SK-N-SH (cell line): ENCODE measurements around the gene TFE3. TPM values are rescaled to one million over a fixed set of nuclear protein-coding genes. Genes with fewer than 3 reads are reported as not detected.

Source experiments
- CTCF ChIA-PET: fragments of 300-600, 350-600 bp; formaldehyde crosslinking; extraction: SDS; loops from one replicate; lab custom pipeline; 2021; lab: Yijun Ruan, JAX
- POLR2A ChIA-PET: fragments of 350-600 bp; sonication (Branson Sonifier 250); formaldehyde crosslinking; extraction: SDS; loops from one replicate; lab custom pipeline; 2020; ENCODE audit warnings: antibody characterized with exemption, inconsistent platforms; lab: Yijun Ruan, JAX
- DNase-seq: peaks from one replicate; pipeline ENCODE4 v3.0.0; 2012
- H2AFZ ChIP-seq: fragments of 200-600 bp; sonication (generic); 2 replicates; pipeline ENCODE4 v1.8.1; 2016; ENCODE audit warnings: antibody characterized with exemption, mild to moderate bottlenecking, low read depth
- H3F3A ChIP-seq: fragments of 200-600 bp; sonication (generic); replicated peaks from 2 replicates; pipeline ENCODE3; 2016; ENCODE audit warnings: antibody characterized with exemption, mild to moderate bottlenecking; ENCODE audit not compliant: insufficient read depth
- H3K27ac ChIP-seq, 2 experiments: fragments of 200-500 bp in 1 of 2; fragments of 200-600 bp in 1 of 2; sonication (Bioruptor generic) in 1 of 2; sonication (generic), shearing (Covaris generic) in 1 of 2; 2 replicates each; pipeline versions ENCODE4 v1.5.1 to v1.6.1; 2014 to 2016; ENCODE audit warnings: low read depth in 2 of 2, inconsistent platforms in 1 of 2, low read length in 1 of 2, mild to moderate bottlenecking in 1 of 2, mixed read lengths in 1 of 2
- H3K27me3 ChIP-seq: fragments of 200-600 bp; sonication (generic), shearing (Covaris generic); 2 replicates; pipeline ENCODE4 v1.6.1; 2016; ENCODE audit warnings: mixed run types; ENCODE audit not compliant: insufficient read depth
- H3K36me3 ChIP-seq, 2 experiments: fragments of 200-500 bp in 1 of 2; fragments of 200-600 bp in 1 of 2; sonication (Bioruptor generic) in 1 of 2; sonication (generic) in 1 of 2; replicated peaks in 1 of 2; 2 replicates each; pipeline versions ENCODE3 to v1.5.1; 2014 to 2016; ENCODE audit warnings: low read length in 1 of 2, mild to moderate bottlenecking in 1 of 2; ENCODE audit not compliant: insufficient read depth in 2 of 2, control insufficient read depth in 1 of 2
- H3K4me1 ChIP-seq, 2 experiments: fragments of 200-500 bp in 1 of 2; fragments of 200-600 bp in 1 of 2; sonication (Bioruptor generic) in 1 of 2; sonication (generic), shearing (Covaris generic) in 1 of 2; 2 replicates each; pipeline versions ENCODE4 v1.5.1 to v1.6.1; 2014 to 2016; ENCODE audit warnings: low read depth in 1 of 2, low read length in 1 of 2, mixed run types in 1 of 2; ENCODE audit not compliant: insufficient read depth in 2 of 2, control insufficient read depth in 1 of 2
- H3K4me2 ChIP-seq: fragments of 200-600 bp; sonication (generic), shearing (Covaris generic); 2 replicates; pipeline ENCODE4 v1.6.1; 2017; ENCODE audit warnings: mixed run types
- H3K4me3 ChIP-seq, 2 experiments: fragments of 200-500 bp in 1 of 2; fragments of 200-600 bp in 1 of 2; sonication (Bioruptor generic) in 1 of 2; sonication (generic), shearing (Covaris generic) in 1 of 2; 2 replicates each; pipeline versions ENCODE4 v1.5.1 to v1.8.1; 2014 to 2016; ENCODE audit warnings: low read depth in 2 of 2, inconsistent platforms in 1 of 2, low read length in 1 of 2, mild to moderate bottlenecking in 1 of 2, mixed read lengths in 1 of 2, moderate library complexity in 1 of 2
- H3K79me2 ChIP-seq: fragments of 200-600 bp; sonication (generic); 2 replicates; pipeline ENCODE4 v1.8.1; 2017; ENCODE audit warnings: mild to moderate bottlenecking; ENCODE audit not compliant: insufficient read depth
- H3K9ac ChIP-seq: fragments of 200-600 bp; sonication (generic); 2 replicates; pipeline ENCODE4 v1.6.1; 2017; ENCODE audit warnings: mixed run types
- H3K9me2 ChIP-seq: fragments of 200-600 bp; sonication (generic); 2 replicates; pipeline ENCODE4 v1.6.1; 2017; ENCODE audit warnings: mixed run types
- H3K9me3 ChIP-seq: fragments of 200-600 bp; sonication (generic); 2 replicates; pipeline ENCODE4 v1.6.1; 2017; ENCODE audit warnings: mixed run types, mild to moderate bottlenecking, moderate library complexity
- H4K20me1 ChIP-seq: fragments of 200-600 bp; sonication (generic); 2 replicates; pipeline ENCODE4 v1.6.1; 2017; ENCODE audit warnings: mild to moderate bottlenecking, mixed run types; ENCODE audit not compliant: insufficient read depth
- CHD2 ChIP-seq: fragments of 150-350 bp; IDR thresholded peaks from 2 replicates; pipeline ENCODE4 v1.6.1; 2018; ENCODE audit warnings: low read length; ENCODE audit not compliant: partially characterized antibody
- CTCF ChIP-seq: fragments of 200-600 bp; sonication (generic); IDR thresholded peaks from 2 replicates; pipeline ENCODE4 v1.6.1; 2017; ENCODE audit warnings: antibody characterized with exemption, mild to moderate bottlenecking, moderate library complexity
- EZH2phosphoT487 ChIP-seq: fragments of 200-600 bp; sonication (generic); IDR thresholded peaks from 2 replicates; pipeline ENCODE4 v1.6.1; 2017; ENCODE audit warnings: low read depth, mixed run types, mild to moderate bottlenecking, antibody characterized with exemption, moderate library complexity, borderline replicate concordance
- FOSL2 ChIP-seq: IDR thresholded peaks from 2 replicates; pipeline ENCODE4 v1.4.0; 2012; ENCODE audit warnings: low read depth, mild to moderate bottlenecking, moderate library complexity, borderline replicate concordance
- IRF3 ChIP-seq: fragments of 150-350 bp; IDR thresholded peaks from 2 replicates; pipeline ENCODE4 v1.6.1; 2016; ENCODE audit warnings: mild to moderate bottlenecking, low read depth, low read length
- MAX ChIP-seq: IDR thresholded peaks from 2 replicates; pipeline ENCODE4 v1.4.0; 2012; ENCODE audit warnings: low read depth
- MXI1 ChIP-seq: IDR thresholded peaks from 2 replicates; pipeline ENCODE4 v1.6.1; 2012; ENCODE audit warnings: mild to moderate bottlenecking, low read depth, low read length, improper control_type of control experiment
- NFIC ChIP-seq: IDR thresholded peaks from 2 replicates; pipeline ENCODE4 v1.4.0; 2012; ENCODE audit warnings: borderline replicate concordance
- NRF1 ChIP-seq: IDR thresholded peaks from 2 replicates; pipeline ENCODE4 v1.6.1; 2012; ENCODE audit warnings: low read depth, mild to moderate bottlenecking, low read length
- PBX3 ChIP-seq: IDR thresholded peaks from 2 replicates; pipeline ENCODE4; 2012
- SIN3A ChIP-seq: IDR thresholded peaks from 2 replicates; pipeline ENCODE4 v1.6.1; 2012; ENCODE audit warnings: low read depth, mild to moderate bottlenecking, low read length, moderate library complexity, borderline replicate concordance
- TEAD4 ChIP-seq: IDR thresholded peaks from 2 replicates; pipeline ENCODE4 v1.4.0; 2012; ENCODE audit warnings: mild to moderate bottlenecking, borderline replicate concordance; ENCODE audit not compliant: insufficient read depth
- USF1 ChIP-seq: IDR thresholded peaks from 2 replicates; pipeline ENCODE4 v1.4.0; 2012; ENCODE audit warnings: low read depth, borderline replicate concordance
- WGBS: methylation state at CpG from one replicate; pipeline ENCODE4 v1.1.6; 2017; ENCODE audit warnings: low lambda C conversion rate; 5-methylcytosine and 5-hydroxymethylcytosine counted together
- polyA plus RNA-seq, 3 experiments: library from polyadenylated mRNA; depleted of rRNA; stranded (reverse); fragments of >200 nt; gene quantifications; 2 replicates each; pipeline ENCODE4 v1.2.3, GENCODE V29; 2012

Gene TFE3
- polyA plus RNA-seq, 1 of the 3 experiments (the other 2 are of a cell fraction), result 14.0 TPM

- WGBS, result 52% methylated on average over 5 of the region's 5 CpGs
- H3K9ac ChIP-seq, result no peak overlapping the region
Measured at GRCh38 chrX:49054073-49054762, 11.1 kb upstream of the TFE3 start.

GRCh38 chrX:49053223-49054072 is 10.3 kb upstream of the TFE3 start:
- H3K27ac ChIP-seq, result peak overlapping the region in 1 of 2 experiments; percentile 36; a peak in 1 of 4 replicates
- TF ChIP-seq EZH2phosphoT487 (no peak), MAX (peak; percentile 43; the same call in 1 of the 2 replicates), CHD2 (peak; percentile 6), NRF1 (peak; percentile 72), IRF3 (no peak), CTCF (no peak), FOSL2 (no peak), USF1 (no peak)
- H3F3A ChIP-seq, result no peaks in the 10 kb centered on the region
- peaks cover 0 to 11% of the 10 kb centered on the region in 2 experiments; a peak in 1 of 4 replicates for H3K4me1 ChIP-seq
- no peaks in the 10 kb centered on the region for H4K20me1 ChIP-seq
- H3K79me2 ChIP-seq, result no peaks in the 10 kb centered on the region
- peak overlapping the region; percentile 70 for H3K4me2 ChIP-seq
- H3K9me3 ChIP-seq, result no peaks in the 10 kb centered on the region
- ChIA-PET CTCF (no interaction called here), POLR2A (no interaction called here)
- peak overlapping the region; percentile 63; the same call in 1 of the 2 replicates for H3K9ac ChIP-seq
- H2AFZ ChIP-seq, result peak overlapping the region; percentile 75; the same call in 1 of the 2 replicates
- H3K4me3 ChIP-seq, result peak overlapping the region; percentile 52 to 59
- peaks cover 22% of the 10 kb centered on the region; the same call in 1 of the 2 replicates for H3K27me3 ChIP-seq
- WGBS, result 26% methylated on average over 16 of the region's 79 CpGs
- no peaks in the 10 kb centered on the region for H3K36me3 ChIP-seq
- no peaks in the 10 kb centered on the region for H3K9me2 ChIP-seq
- peak; percentile 90 for DNase-seq

More at GRCh38 chrX:49054073-49054762, 11.1 kb upstream of the TFE3 start:
- Histone ChIP-seq H3K9me2 (no peaks in the 10 kb centered on the region), H3K27ac (no peak overlapping the region), H3K4me2 (peak overlapping the region; percentile 70), H3K4me1 (peaks cover 0 to 11% of the 10 kb centered on the region in 2 experiments; a peak in 1 of 4 replicates), H4K20me1 (no peaks in the 10 kb centered on the region), H3K79me2 (no peaks in the 10 kb centered on the region), H3K4me3 (peak overlapping the region; percentile 52 to 59), H2AFZ (no peak overlapping the region), H3K36me3 (no peaks in the 10 kb centered on the region), H3F3A (no peaks in the 10 kb centered on the region), H3K9me3 (no peaks in the 10 kb centered on the region), H3K27me3 (peaks cover 15% of the 10 kb centered on the region; the same call in 1 of the 2 replicates)
- CTCF ChIA-PET, result no interaction called here
- POLR2A ChIA-PET, result no interaction called here
- TF ChIP-seq MXI1 (no peak), PBX3 (no peak), TEAD4 (no peak), SIN3A (no peak), NFIC (no peak)
- no peak for DNase-seq
